ENCODE results near the gene ASB4.

ASB4 gene

DNA sequence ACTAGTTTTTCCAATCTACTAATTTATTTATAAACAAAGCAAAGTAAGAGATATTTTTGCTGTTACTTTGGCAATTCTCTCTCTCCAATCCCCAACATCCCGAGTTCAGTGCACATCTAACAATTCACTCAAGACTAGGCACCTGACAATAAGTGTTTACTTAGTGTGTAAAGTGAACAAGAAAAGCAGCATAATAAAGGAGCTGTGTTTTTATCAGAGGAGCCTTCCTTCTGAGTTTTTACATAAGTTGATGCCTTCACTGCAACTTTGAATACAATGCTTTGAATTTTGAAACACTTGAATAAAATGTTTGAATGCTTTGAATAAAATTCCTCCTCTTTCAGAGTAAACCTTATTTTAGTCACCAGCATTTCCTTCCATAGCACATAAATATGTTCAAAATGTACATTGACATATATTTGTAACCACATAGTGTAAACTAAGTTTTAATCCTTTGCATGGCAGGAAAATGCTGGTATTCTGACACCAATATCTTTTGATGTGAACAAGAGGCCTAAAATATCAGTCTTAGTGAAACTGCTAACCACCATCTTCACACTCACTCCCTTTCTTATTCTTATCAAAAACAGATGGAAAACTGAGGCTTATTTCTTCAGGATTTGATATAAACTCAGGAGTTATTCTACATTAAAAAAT is 99.2 kb downstream of the ASB4 start:
- TF ChIP-seq, protein P1, sequence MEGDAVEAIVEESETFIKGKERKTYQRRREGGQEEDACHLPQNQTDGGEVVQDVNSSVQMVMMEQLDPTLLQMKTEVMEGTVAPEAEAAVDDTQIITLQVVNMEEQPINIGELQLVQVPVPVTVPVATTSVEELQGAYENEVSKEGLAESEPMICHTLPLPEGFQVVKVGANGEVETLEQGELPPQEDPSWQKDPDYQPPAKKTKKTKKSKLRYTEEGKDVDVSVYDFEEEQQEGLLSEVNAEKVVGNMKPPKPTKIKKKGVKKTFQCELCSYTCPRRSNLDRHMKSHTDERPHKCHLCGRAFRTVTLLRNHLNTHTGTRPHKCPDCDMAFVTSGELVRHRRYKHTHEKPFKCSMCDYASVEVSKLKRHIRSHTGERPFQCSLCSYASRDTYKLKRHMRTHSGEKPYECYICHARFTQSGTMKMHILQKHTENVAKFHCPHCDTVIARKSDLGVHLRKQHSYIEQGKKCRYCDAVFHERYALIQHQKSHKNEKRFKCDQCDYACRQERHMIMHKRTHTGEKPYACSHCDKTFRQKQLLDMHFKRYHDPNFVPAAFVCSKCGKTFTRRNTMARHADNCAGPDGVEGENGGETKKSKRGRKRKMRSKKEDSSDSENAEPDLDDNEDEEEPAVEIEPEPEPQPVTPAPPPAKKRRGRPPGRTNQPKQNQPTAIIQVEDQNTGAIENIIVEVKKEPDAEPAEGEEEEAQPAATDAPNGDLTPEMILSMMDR (IDR thresholded peaks at IDR 0.05), result no peak
- DNase-seq, result no peak
- intact Hi-C loops (cut with DNase I; ENCODE audit: low total_unique reads), result no loop called here
- Histone ChIP-seq H3K36me3 (peaks cover 61 to 69% (median 65%) of the 10 kb centered on the region in 3 donors), H3K4me3 (no peak overlapping the region), H3K4me1 (peaks cover 0 to 43% (median 19%) of the 10 kb centered on the region in 4 donors), H3K9me3 (no peaks in the 10 kb centered on the region), H3K27ac (peak overlapping the region in 1 of 2 donors; percentile 2), H3K27me3 (no peaks in the 10 kb centered on the region)

DNA sequence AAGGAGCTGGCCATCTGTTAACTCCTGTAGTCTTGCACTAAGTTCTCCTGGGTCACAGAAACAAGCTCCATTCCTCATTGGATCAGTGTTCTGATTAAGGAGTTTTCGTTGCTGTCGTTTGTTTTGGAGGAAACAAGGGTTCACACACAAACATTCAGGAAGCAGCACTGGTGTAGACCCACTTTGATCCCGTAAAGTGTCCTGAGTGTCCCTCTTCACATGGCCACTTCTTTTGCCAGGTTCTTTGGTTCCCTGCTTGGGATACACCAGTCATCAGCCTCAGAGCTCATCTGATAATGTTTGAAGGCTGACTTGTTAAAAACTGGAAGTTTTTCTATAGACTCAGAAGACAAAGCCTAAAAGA is 99.7 kb downstream of the ASB4 start:
- peaks cover 66 to 73% (median 70%) of the 10 kb centered on the region in 3 donors for H3K36me3 ChIP-seq
- peak overlapping the region in 1 of 2 donors; percentile 2 for H3K27ac ChIP-seq
- intact Hi-C loops (cut with DNase I; ENCODE audit: low total_unique reads), result no loop called here
- H3K4me1 ChIP-seq, result peaks cover 0 to 48% (median 20%) of the 10 kb centered on the region in 4 donors
- DNase-seq, result no peak
- TF ChIP-seq, protein P1 (IDR thresholded peaks at IDR 0.05), result no peak
- no peak overlapping the region for H3K4me3 ChIP-seq
- no peaks in the 10 kb centered on the region for H3K27me3 ChIP-seq
- no peaks in the 10 kb centered on the region for H3K9me3 ChIP-seq

DNA sequence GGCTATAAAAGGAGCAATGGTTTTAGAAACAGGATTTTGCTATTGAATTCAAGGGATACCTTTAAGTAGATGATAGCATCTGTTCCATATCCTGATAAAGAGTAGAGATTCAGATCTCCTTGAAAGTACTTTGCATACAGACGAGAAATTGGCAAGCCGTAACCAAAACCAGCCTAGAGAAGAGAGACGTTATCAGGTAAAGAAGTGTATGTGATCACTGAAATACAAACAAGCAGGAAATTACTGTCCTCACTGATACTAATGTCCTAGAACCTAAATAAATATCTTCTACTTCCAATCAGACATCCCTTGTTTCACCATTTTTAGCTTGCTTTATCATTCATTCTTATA is 101.2 kb downstream of the ASB4 start:
- intact Hi-C loops (cut with DNase I; ENCODE audit: low total_unique reads), result no loop called here
- peak overlapping the region; percentile 10 to 29 for H3K27ac ChIP-seq

DNA sequence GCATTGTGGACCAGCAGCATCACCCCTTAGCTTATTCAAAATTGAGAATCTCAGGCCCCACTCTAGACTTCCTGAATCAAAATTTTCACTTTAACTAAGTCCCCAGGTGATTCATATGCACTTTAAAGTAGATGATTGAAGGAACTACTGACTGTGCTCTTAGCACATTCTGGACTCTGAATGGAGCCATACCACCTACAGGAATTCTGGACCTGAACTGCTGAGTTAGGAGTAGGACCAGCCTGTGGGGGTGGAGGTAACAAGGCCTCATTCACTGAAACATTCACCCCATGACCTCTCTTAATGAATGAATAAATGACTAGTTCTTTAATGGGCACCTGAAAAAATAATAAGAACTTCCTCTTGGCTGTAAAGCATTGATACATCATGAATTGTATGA is 103.3 kb downstream of the ASB4 start:
- TF ChIP-seq, protein P1 (IDR thresholded peaks at IDR 0.05), result no peak
- intact Hi-C loops (cut with DNase I; ENCODE audit: low total_unique reads), result no loop called here
- Histone ChIP-seq H3K27ac (peak overlapping the region; percentile 24 to 95), H3K9me3 (no peaks in the 10 kb centered on the region), H3K36me3 (peaks cover 96 to 99% (median 98%) of the 10 kb centered on the region in 3 donors), H3K4me1 (peaks cover 0 to 73% (median 26%) of the 10 kb centered on the region in 4 donors), H3K27me3 (no peaks in the 10 kb centered on the region), H3K4me3 (peak overlapping the region; percentile 1 to 90)
- no peak for DNase-seq

More for the DNA sequence above, 101.2 kb downstream of the ASB4 start:
- Histone ChIP-seq H3K27me3 (no peaks in the 10 kb centered on the region), H3K4me3 (no peak overlapping the region), H3K4me1 (peaks cover 0 to 63% (median 26%) of the 10 kb centered on the region in 4 donors), H3K9me3 (no peaks in the 10 kb centered on the region), H3K36me3 (peaks cover 81 to 87% (median 86%) of the 10 kb centered on the region in 3 donors)
- TF ChIP-seq, protein P1 (IDR thresholded peaks at IDR 0.05), result no peak
- no peak for DNase-seq

DNA sequence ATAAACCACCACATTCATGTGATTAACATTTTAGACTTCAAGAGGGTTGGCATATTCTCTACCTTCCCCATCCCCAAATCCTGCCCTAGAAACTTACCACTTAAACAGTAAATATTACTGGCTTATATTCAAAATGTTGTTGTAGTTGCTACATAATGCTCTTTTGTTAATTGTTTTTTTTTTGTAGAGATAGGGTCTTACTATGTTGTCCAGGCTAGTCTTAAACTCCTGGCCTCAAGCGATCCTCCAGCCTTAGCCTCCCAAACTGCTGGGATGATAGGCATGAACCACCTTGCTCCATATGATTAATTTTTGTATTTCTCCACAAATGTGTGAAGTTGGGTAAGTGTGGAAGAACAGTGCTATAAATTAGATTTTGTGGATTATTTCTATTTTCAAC is 104.0 kb downstream of the ASB4 start:
- Histone ChIP-seq H3K9me3 (no peaks in the 10 kb centered on the region), H3K4me3 (peak overlapping the region; percentile 89 to 90), H3K27ac (peak overlapping the region in 1 of 2 donors; percentile 95), H3K4me1 (peaks cover 0 to 73% (median 29%) of the 10 kb centered on the region in 4 donors), H3K36me3 (peaks cover 96 to 99% (median 98%) of the 10 kb centered on the region in 3 donors), H3K27me3 (no peaks in the 10 kb centered on the region)
- no peak for DNase-seq
- TF ChIP-seq, protein P1 (IDR thresholded peaks at IDR 0.05), result no peak
- intact Hi-C loops (cut with DNase I; ENCODE audit: low total_unique reads), result no loop called here
